Smooth muscle cell of the brain vasculature (primary cell): ENCODE data around the gene JAK2.
"Not testable (repeated sequence)": the region's sequence is repeated elsewhere in the genome, so short reads cannot be mapped to it uniquely, and the experiment has no call there.

Source experiments
- DNase-seq: peaks from one replicate; pipeline ENCODE4 v3.0.0-alpha.2; 2012; ENCODE audit warnings: low read depth, low spot score

Gene JAK2

DNA sequence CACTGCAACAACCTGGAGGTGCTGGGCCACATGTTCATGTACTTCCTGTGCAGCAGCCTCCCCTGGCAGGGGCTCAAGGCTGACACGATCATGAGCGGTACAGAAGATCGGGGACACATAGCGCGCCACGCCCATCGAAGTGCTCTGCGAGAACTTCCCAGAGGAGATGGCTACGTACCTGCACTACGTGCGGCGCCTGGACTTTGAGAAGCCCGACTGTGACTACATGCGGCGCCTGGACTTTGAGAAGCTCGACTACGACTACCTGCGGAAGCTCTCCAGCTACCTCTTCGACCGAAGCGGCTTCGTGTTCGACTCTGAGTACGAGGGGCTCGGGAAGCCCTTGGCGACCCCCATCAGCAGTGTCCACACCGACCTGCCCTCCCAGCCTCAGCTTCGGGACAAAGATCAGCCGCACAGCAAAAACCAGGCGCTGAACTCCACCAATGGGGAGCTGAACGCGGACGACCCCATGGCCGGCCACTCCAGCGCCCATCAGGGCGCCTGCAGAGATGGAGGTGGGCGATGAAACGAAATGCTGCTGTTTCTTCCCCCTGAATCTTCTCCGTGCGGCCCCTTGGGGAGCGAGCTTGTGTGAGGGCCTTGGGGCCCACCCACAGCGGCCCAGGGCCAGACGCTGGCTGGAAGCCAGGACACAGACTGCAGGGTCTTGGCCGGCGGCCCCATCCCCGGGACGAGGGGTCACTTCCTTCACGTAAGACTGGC, 56.5 kb downstream of the JAK2 start:
- DNase-seq, result no peak

- DNase-seq, result no peak
Measured at GRCh38 chr9:5042661-5043178, 57.6 kb downstream of the JAK2 start.

- DNase-seq, result no peak
Measured at GRCh38 chr9:5043381-5043780, 58.3 kb downstream of the JAK2 start.

DNA sequence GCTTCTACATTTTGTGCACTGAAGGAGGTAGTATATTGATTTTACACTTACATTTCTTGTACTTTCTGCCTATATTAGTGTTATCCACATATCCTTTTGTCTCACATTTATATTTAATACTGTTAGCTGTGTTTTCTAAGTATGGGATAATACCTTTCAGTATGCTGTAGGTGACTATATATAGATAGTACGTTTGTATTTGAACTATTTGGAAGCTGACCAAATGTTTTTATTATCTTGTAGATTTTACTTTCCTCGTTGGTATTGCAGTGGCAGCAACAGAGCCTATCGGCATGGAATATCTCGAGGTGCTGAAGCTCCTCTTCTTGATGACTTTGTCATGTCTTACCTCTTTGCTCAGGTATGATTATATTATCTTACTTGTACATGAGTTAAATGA, 59.1 kb downstream of the JAK2 start:
- no peak for DNase-seq

- DNase-seq, result no peak
Measured at GRCh38 chr9:5052838-5053237, 67.8 kb downstream of the JAK2 start.

GRCh38 chr9:5062631-5063030, 77.6 kb downstream of the JAK2 start:
- no peak for DNase-seq

DNA sequence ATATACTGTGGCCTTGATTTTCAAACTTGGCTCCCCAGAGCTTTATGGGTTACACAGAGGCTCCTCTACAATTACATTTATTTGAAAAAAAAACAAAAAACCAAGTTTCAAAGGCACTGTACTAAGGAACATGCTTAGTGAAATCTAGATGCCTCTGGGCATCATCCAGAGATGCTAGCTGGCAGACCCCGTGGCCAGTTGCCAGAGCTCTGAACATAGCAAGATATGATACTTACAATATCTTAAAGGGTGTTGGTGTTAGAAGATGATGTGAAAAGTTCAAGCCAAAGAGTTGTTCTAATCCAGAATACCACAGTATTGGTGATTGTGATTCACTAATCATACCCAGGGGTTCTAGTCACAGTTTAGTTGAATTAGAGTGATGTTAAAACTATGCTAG, 87.8 kb downstream of the JAK2 start:
- no peak for DNase-seq

DNA sequence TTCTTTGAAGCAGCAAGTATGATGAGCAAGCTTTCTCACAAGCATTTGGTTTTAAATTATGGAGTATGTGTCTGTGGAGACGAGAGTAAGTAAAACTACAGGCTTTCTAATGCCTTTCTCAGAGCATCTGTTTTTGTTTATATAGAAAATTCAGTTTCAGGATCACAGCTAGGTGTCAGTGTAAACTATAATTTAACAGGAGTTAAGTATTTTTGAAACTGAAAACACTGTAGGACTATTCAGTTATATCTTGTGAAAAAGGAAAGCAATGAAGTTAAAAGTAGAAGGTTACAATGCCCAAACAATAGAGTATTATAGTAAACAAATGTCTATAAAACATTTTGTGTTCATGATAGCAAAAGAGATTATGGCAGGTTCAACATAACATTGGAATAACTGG, 88.6 kb downstream of the JAK2 start:
- no peak for DNase-seq

GRCh38 chr9:5085993-5086392, 100.9 kb downstream of the JAK2 start:
- DNase-seq, result no peak

DNA sequence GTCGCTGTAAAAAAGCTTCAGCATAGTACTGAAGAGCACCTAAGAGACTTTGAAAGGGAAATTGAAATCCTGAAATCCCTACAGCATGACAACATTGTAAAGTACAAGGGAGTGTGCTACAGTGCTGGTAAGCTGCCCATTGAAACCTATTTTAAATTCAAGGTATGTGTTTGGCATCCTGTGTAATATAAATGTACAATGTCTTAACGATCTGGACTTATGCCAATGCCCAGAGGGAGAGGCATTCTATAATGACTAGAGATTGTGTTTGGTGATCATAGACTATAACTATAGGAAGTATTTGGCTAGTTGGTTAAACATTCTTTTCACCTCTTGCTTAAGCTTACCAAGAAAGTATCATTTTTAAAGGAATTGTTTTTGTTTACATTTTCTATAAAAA, 104.7 kb downstream of the JAK2 start:
- no peak for DNase-seq

DNA sequence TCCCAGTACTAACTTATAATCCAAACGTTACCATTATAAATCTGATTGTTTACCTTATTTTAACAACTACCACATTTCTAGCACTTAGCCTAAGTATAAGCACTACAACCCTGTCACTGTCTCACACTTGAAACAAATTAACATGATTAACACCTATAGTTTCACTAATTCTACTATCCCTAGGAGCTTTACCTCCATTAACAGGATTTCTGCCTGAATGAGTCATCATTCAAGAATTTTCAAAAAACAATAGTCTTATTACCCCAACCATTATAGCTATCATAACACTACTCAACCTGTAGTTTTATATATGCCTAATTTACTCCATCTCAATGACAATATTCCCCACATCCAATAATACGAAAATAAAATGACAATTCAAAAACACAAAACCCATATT, 110.7 kb downstream of the JAK2 start:
- DNase-seq, result no peak

GRCh38 chr9:5099466-5099865, 114.4 kb downstream of the JAK2 start:
- no peak for DNase-seq

GRCh38 chr9:5101127-5101526, 116.1 kb downstream of the JAK2 start:
- DNase-seq, result not testable (repeated sequence)

- not testable (repeated sequence) for DNase-seq
Measured at GRCh38 chr9:5106517-5106916, 121.4 kb downstream of the JAK2 start.

DNA sequence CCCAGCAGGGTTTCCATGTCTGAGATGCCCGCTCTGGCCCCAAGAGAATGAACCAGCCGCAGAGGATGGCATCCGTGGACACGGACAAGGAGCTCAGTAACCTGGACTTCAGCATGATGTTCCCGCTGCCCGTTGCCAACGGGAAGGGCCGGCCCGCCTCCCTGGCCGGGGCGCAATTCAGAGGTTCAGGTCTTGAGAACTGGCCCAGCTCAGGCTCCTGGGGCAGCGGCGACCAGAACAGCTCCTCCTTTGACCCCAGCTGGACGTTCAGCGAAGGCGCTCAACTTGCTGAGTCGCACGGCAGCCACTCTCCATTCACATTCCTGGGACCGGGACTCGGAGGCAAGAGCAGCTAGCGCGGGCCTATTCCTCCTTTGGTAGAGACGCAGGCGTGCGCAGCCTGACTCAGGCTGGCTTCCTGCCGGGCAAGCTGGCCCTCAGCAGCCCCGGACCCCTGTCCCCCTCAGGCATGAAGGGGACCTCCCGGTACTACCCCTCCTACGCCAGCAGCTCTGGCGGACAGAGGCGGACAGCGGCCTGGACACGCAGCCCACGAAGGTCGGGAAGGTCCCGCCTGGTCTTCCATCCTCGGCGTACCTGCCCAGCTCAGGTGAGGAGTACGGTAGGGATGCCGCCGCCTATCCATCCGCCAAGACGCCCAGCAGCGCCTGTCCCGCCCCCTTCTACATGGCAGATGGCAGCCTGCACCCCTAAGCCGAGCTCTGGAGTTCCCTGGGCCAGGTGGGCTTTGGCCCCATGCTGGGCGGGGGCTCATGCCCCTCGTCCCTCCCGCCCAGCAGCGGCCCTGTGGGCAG, 126.0 kb downstream of the JAK2 start:
- DNase-seq, result no peak

GRCh38 chr9:5111696-5112095, 126.6 kb downstream of the JAK2 start:
- no peak for DNase-seq

DNA sequence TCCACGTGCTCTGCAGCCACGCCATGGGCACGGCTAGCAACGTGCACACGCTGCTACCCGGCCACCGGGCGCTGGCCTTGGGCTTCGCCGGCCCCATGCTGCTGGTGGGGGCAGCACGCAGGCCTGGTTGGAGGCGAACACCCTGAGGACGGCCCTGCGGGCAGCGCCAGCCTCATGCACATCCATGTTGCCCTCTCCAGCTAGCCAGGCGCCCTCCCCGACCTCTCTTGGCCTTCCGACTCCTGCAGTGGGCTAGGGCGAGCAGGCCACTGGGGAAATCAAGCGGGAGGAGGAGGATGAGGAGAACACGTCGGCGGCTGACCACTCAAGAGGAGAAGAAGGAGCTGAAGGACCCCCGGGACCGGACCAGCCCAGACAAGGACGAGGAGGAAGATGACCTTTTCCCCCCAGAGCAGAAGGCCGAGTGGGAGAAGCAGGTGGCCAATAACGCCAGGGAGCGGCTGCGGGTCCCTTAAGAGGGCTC, 127.1 kb downstream of the JAK2 start:
- DNase-seq, result no peak

DNA sequence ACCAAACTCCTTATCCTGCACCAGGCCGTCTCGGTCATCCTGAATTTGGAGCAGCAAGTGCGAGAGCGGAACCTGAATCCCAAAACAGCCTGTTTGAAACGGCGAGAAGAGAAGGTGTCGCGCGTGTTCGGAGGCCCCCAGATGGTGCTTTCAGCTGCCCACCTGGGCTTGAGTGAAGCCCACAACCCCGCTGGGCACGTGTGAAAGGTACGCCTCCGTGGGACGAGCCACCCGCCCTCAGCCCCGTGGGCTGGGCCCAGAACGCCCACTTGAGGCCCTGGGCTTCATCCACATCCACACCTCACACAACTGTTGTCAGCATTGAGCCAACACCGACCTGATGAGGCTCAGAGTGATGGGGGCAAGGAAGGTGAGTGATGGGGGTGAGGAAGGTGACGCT, 127.6 kb downstream of the JAK2 start:
- no peak for DNase-seq

- no peak for DNase-seq
Measured at GRCh38 chr9:5113523-5113922, 128.5 kb downstream of the JAK2 start.

DNA sequence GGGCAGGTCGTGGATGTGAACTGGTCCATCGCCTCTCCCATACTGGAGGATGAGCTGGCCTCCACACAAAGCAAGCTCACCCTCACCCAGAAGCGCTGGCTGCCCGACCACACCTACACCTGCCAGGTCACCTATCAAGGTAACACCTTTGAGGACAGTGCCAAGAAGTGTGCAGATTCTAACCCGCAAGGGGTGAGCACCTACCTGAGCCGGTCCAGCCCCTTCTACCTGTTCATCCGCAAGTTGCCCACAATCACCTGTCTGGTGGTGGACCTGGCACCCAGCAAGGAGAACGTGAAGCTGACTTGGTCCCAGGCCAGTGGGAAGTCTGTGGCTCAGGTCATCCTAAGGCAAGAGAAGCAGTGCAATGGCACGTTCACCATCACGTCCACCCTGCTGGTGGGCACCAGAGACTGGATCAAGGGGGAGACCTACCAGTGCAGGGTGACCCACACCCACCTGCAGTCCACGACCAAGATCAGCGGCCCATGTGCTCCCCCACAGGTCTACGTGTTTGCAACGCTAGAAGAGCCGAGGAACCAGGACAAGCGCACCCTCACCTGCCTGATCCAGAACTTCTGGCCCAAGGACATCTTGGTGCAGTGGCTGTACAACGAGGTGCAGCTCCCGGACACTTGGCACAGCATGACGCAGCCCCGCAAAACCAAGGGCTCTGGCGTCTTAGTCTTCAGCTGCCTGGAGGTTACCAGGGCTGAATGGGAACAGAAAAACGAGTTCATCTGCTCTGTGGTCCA, 129.1 kb downstream of the JAK2 start:
- DNase-seq, result no peak

- DNase-seq, result no peak
Measured at GRCh38 chr9:5122116-5122515, 137.0 kb downstream of the JAK2 start.

- DNase-seq, result peak; percentile 10
Measured at GRCh38 chr9:5122516-5122915, 137.4 kb downstream of the JAK2 start.
